GM12873 (cell line): ENCODE data around the gene SMIM5.

Source experiments
- TF ChIP-seq, protein P1 (sequence below): IDR thresholded peaks from 2 replicates; pipeline ENCODE4 v1.5.1; 2012; ENCODE audit warnings: low read depth, mild to moderate bottlenecking, moderate library complexity, low read length, control low read depth; ENCODE audit not compliant: insufficient read depth; ENCODE audit errors: missing control alignments

Gene SMIM5, protein sequence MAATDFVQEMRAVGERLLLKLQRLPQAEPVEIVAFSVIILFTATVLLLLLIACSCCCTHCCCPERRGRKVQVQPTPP

DNA sequence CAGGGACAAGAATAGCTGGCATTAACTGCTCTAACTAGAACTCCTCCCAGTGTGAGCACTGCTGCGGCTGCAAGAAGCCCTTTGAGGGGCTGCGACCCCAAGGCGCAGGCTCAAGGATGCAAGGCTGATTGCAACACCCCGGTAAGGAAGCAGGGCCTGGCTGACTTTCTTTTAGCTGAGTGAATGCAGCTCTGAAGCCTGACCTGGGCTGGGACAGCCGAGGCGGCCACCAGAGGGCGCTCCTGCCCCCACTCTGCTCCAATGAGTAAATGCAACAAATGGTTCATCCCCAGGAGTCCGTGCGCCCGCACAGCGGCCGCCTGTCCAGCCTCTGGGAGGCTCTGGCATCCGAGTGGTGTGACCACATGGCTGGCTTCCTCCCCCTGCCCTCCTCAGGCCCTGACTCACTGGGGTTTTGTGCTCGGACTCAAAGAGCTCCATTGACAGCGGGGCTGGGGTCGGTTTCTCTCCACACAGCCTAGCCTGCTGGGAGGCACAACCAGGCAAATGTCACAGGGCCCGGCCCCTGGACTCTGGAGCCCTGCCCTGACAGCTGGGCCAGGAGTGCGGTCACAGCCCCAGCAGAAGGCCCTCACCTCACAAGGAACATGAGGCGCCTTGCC, at the start of gene SMIM5:
SMIM5 (plus strand) TSS at position 572 of the 623 bp plus-strand sequence. CDS start 6,768 bp downstream, outside the sequence.
- TF ChIP-seq, protein P1, sequence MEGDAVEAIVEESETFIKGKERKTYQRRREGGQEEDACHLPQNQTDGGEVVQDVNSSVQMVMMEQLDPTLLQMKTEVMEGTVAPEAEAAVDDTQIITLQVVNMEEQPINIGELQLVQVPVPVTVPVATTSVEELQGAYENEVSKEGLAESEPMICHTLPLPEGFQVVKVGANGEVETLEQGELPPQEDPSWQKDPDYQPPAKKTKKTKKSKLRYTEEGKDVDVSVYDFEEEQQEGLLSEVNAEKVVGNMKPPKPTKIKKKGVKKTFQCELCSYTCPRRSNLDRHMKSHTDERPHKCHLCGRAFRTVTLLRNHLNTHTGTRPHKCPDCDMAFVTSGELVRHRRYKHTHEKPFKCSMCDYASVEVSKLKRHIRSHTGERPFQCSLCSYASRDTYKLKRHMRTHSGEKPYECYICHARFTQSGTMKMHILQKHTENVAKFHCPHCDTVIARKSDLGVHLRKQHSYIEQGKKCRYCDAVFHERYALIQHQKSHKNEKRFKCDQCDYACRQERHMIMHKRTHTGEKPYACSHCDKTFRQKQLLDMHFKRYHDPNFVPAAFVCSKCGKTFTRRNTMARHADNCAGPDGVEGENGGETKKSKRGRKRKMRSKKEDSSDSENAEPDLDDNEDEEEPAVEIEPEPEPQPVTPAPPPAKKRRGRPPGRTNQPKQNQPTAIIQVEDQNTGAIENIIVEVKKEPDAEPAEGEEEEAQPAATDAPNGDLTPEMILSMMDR: peak; percentile 98

DNA sequence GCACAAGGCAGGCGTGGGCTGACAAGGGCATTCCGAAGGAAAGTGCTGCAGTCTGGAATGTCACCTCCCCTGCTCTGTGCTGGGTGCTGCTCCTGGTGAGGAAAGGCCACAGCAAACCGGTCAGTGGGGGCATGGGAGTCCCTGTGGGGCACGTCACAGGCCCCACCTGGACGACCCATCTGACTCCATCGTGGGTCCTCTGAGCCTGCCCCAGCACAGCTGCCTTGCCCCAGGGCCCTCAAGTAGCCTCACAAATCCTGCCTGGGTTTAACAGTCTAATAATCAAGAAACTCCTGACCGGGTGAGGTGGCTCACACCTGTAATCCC, 48.4 kb upstream of the SMIM5 start:
- TF ChIP-seq, protein P1: no peak

DNA sequence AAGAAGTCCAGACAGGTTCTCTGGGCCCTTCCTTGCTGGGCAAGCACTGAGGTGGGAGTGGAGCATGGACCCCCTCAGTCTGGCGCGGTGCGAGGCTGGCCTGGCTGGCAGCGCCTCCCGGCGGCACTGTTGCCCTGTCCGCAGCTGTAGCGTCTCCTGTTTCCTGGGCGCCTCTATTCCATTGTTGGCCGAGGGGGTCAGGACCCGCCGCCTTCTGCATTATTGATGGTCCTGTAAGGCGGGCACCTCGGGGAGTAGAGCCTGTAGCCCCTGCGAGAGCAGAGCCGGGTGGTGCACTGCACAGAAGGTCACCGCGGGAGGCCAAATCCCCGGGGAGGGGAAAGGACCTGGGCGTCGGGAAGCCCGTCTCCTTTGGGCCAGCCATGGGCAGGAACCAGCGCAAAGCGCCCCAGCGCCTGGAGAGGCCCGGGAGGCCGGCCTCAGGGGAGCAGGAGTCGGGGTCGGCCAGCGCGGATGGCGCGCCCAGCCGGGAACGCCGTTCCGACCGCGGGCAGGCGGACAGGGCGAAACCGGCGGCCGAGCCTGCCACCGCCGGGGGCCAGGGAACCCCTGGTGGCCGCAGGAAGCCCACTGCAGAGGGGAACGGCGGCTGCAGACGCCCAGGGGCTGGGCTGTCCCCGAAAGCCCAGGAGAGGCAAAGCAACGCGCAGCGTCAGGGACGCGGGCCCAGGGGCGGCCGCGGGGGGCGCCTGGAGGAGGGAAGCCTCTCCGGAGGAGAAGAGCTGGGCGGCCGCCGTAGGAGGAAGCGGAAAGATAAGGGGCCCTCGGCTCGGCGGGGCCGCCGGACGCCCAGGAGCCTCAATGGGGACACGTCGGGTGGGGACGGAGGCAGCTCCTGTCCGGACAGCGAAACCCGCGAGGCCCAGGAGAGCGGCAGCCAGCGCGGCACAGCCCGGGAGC, 45.3 kb upstream of the SMIM5 start, which contains the start of gene MYO15B:
MYO15B (plus strand) TSS at position 126 of the 921 bp plus-strand sequence; CDS start at position 384, 258 bp downstream.
- TF ChIP-seq, protein P1: peak; percentile 21

DNA sequence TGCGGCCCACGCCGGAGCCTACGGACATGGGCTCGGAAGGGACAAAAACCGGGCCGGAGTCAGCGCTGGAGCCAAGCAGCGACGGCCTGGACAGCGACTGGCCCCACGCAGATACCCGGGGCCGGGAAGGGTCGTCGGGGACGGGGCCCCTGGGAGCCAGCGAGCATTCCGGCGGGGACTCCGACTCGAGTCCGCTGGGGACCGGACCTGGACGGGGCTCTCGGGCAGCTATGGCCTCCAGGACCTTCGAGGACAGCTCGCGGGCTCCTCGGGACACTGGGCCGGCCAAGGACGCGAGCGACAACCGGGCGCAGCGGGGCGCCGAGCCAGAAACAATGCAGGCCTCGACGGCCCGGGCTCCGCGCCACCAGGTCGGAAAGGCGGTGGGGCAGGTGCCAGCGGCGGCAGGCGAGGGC, 44.6 kb upstream of the SMIM5 start:
- TF ChIP-seq, protein P1: no peak

DNA sequence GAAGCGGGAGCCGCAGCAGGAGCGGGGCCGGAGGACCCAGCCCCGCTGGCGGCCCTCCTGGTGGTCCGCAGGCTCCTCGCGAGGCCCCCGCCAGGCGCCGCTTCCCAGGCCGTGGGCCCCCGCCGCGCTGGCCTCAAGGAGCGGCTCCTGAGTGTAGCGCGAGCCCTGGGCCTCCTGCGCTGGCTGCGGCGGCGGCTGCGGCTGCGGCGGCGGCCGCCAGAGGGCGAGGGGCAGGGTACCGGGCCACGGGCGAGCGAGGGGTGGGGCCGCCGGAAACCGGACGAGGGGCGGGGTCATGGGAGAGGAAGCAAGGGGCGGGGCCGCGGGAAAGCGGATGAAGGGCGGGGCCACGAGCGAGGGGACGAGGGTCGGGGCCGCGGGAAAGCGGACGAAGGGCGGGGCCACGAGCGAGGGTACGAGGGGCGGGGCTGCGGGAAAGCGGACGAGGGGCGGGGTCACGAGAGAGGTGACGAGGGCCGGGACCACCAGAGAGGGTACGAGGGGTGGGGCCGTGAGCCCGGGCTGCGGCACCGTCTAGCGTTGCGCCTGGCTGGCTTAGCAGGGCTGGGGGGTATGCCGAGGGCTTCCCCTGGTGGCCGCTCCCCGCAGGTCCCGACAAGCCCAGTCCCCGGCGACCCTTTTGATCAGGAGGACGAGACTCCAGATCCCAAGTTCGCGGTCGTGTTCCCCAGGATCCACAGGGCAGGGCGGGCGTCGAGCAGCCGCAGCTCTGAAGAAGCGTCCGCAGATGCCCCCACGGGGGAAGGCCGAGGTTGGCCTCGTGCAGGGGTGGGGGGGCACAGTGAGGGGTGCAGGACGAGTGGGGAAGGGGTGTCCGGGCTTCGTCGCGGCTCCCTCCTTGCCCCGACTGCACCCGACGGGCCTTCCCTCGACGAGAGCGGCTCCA, 44.0 kb upstream of the SMIM5 start:
- TF ChIP-seq, protein P1: peak; percentile 56

DNA sequence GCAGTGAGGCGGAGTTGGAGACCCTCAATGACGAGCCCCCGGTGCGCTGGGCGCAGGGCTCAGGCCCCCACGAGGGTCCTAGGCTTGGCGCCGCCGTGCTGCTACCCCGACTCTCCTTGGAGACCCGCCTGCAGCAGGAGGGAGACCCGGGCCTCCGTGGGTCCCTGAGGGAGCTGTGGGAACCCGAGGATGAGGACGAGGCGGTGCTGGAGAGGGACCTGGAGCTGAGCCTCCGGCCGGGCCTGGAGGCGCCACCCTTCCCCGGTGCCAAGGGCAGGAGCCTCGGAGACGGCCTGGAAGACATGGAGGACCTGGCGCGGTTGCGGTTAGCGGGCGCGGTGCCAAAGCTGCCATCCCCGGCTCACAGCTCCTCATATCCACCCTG, 43.3 kb upstream of the SMIM5 start:
- TF ChIP-seq, protein P1: no peak
